NCI-H226 (cell line): Measurements from ENCODE around the gene PPP1CA.
A peak's percentile ranks its signal among the peaks of the same experiment; 100 is the strongest.
"Not testable (repeated sequence)": the region's sequence is repeated elsewhere in the genome, so short reads cannot be mapped to it uniquely, and the experiment has no call there.

Experiments used
- DNase-seq: peaks from one replicate; pipeline ENCODE4 v3.0.0-alpha.2; 2015

Gene PPP1CA

DNA sequence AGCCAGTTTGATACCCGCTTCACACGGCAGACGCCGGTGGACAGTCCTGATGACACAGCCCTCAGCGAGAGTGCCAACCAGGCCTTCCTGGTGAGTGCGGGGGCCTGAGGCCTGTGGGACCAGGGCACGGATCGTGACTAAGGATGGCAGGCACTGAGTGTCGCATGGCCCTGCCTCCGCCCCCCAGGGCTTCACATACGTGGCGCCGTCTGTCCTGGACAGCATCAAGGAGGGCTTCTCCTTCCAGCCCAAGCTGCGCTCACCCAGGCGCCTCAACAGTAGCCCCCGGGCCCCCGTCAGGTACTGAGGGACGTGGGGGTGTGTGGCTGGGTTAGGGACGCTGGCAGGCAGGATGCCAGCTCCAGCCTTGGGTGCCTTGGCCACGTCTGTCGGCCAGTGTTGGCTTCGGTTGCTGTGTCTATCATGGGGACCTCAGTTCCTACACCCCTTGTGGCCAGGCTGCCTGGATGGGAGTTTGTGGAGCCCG lies 32.8 kb upstream of the PPP1CA start:
- DNase-seq, result no peak

GRCh38 chr11:67433536-67434394 lies 32.1 kb upstream of the PPP1CA start:
- DNase-seq, result no peak

GRCh38 chr11:67432655-67433349 lies 31.1 kb upstream of the PPP1CA start:
- no peak for DNase-seq

GRCh38 chr11:67431346-67432249 lies 29.9 kb upstream of the PPP1CA start:
- no peak for DNase-seq

GRCh38 chr11:67429722-67430121 lies 28.1 kb upstream of the PPP1CA start:
- DNase-seq, result no peak

DNA sequence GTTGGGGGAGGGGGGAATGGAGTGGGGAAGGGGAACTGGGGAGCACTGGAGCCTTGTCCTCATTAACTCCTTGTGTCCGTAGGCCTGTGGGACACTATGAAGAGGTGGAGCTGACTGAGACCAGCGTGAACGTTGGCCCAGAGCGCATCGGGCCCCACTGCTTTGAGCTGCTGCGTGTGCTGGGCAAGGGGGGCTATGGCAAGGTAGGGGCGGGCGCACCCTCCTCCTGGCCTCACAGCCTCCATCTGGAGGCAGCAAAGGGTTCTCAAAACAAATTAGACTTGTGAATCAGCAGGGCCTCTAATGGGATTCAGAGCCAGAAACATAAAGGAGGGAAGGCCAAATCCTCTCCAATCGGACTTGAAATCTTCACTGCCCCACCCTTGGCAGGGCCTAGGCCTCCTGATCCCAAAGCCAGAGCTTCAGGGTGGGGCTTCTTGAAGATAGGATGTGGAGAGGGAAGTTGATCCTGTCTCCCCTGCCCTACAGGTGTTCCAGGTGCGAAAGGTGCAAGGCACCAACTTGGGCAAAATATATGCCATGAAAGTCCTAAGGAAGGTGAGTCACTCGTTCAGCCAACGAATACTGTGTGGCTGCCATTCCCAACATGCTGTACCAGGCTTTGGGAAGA lies 27.5 kb upstream of the PPP1CA start:
- DNase-seq, result no peak

GRCh38 chr11:67428052-67429001 lies 26.7 kb upstream of the PPP1CA start, which contains the start of gene RPS6KB2:
TSS of gene RPS6KB2 (plus strand) at chr11:67428494. CDS start at chr11:67428546, 52 bp downstream.
- DNase-seq, result peak; percentile 92

DNA sequence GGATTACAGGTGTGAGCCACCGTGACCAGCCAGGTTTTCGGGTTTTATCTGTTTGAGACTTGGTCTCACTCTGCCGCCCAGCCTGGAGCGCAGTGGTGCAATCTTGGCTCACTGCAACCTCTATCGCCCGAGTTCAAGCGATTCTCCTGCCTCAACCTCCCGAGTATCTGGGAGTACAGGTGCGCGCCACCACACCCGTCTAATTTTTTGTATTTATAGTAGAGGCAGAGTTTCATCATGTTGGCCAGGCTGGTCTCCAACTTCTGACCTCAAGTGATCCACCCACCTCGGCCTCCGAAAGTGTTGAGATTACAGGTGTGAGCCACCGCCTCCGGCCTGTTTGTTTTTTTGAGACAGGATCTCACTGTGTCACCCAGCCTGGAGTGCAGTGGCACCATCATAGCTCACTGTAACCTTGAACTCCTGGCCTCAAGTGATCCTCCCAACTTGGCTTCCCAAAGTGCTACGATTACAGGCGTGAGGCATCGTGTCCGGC lies 25.8 kb upstream of the PPP1CA start:
- not testable (repeated sequence) for DNase-seq

- DNase-seq, result no peak
Measured at GRCh38 chr11:67423891-67424613, 22.4 kb upstream of the PPP1CA start.

- no peak for DNase-seq
Measured at GRCh38 chr11:67423466-67423865, 21.8 kb upstream of the PPP1CA start.

- peak; percentile 48 for DNase-seq
Measured at GRCh38 chr11:67422891-67423290, 21.2 kb upstream of the PPP1CA start.

- DNase-seq, result no peak
Measured at GRCh38 chr11:67421430-67422031, 19.9 kb upstream of the PPP1CA start.

DNA sequence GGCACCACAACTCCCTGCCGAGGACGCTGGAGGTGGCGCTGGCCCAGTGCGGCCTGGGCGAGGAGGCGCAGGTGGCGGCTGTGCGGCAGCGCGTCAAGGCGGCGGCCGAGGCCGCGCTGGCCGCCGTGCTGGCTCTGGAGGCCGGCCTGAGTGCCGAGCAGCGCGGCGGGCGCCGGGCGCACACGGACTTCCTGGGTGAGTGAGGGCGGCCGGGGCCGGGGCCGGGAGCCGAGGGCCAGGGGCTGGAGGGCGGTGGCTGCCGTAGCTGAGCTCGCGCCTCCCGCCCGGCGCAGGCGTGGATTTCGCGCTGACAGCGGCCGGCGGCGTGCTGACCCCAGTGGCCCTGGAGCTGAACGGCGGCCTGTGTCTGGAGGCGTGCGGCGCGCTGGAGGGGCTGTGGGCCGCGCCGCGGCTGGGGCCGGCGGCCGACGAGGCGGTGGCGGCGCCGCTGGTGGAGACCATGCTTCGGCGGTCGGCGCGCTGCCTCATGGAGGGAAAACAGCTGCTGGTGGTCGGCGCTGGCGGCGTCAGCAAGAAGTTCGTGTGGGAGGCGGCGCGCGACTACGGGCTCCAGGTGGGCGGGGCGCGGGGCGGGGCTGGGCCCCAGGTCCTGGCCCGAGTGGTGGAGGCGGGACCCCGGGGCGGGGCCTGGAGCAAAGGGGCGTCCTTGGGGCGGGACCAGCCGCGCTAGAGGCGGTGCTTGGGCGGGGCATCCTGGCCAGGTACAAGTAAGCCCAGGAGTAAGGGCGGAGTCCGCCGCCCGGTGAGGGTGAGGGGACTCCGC lies 19.2 kb upstream of the PPP1CA start:
- DNase-seq, result peak; percentile 78

GRCh38 chr11:67420147-67420645 lies 18.5 kb upstream of the PPP1CA start:
- DNase-seq, result no peak

GRCh38 chr11:67419325-67420049 lies 17.8 kb upstream of the PPP1CA start:
- DNase-seq, result no peak

DNA sequence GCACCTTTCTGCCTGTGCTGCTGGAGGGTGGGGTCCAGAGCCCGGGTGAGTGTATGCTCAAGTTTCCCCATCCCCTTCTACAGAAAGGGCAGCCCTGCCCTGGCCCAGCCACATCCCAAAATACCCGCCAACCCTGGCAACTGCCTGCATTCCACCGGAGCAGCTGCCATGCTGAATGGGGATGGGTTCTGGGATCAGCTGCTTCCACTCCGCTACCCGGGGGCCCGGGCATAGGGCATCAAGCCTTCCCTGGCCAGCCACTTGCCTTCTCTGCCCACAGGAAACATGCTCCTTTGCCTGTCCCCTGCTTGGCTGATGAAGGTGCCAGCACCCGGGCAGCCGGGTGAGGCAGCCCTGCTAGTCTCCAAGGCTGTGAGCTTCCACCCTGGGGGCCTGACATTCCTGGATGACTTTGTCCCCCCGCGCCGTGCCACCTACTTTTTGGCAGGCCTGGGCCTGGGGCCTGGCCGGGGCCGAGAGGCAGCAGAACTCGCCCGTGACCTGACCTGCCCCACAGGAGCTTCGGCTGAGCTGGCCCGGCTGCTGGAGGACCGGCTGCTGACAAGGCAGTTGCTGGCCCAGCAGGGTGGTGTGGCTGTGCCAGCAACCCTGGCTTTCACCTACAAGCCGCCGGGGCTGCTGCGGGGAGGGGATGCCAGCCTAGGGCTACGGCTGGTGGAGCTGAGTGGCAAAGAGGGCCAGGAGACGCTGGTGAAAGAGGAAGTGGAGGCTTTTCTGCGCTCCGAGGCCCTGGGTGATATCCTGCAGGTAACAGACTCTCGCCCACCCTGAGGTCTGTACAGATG lies 17.0 kb upstream of the PPP1CA start:
- no peak for DNase-seq

- no peak for DNase-seq
Measured at GRCh38 chr11:67417425-67417824, 15.8 kb upstream of the PPP1CA start.
